ENCODE results near the gene CALR3.

DNA sequence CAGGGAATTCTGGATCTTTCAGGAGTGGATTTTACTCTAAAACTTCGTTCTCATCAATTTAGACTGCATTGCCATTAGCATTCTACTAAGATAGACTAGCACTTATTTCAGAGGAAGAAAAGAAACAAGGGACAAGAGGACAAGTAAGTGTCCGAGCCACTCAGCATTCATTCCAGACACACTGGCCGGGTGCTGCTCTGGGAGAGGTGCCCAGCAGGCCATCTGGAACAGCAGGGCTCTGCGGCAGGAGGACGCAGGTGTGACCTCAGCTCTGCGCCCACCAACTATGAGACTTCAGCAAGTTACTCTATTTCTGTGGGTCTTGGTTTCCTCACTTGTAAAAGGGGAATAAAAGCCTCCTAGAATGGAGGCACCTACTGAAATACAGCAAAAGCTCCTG, 28.4 kb downstream of the CALR3 start:
- TF ChIP-seq, protein P1, sequence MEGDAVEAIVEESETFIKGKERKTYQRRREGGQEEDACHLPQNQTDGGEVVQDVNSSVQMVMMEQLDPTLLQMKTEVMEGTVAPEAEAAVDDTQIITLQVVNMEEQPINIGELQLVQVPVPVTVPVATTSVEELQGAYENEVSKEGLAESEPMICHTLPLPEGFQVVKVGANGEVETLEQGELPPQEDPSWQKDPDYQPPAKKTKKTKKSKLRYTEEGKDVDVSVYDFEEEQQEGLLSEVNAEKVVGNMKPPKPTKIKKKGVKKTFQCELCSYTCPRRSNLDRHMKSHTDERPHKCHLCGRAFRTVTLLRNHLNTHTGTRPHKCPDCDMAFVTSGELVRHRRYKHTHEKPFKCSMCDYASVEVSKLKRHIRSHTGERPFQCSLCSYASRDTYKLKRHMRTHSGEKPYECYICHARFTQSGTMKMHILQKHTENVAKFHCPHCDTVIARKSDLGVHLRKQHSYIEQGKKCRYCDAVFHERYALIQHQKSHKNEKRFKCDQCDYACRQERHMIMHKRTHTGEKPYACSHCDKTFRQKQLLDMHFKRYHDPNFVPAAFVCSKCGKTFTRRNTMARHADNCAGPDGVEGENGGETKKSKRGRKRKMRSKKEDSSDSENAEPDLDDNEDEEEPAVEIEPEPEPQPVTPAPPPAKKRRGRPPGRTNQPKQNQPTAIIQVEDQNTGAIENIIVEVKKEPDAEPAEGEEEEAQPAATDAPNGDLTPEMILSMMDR (IDR thresholded peaks at IDR 0.05) = no peak
- TF ChIP-seq EP300 (IDR thresholded peaks at IDR 0.05; ENCODE audit: low read depth) = no peak

Measured in transverse colon (tissue), 3 donors.